K562 (cell line): Measurements from ENCODE around the gene ST6GALNAC3. TPM values are rescaled to one million over a fixed set of nuclear protein-coding genes. Genes with fewer than 3 reads are reported as not detected.

Experiments
- ATAC-seq: fragments of 200-7000 bp; cut with Tn5 transposase; 3 replicates; pipeline ENCODE4 v1.9.1; 2020; ENCODE audit warnings: moderate library complexity
- BruUV-seq: library from RNA; stranded (reverse); fragments of 400-500 nt; replicated peaks from 2 replicates; lab custom pipeline; 2021; lab: Mats Ljungman, UMichigan
- CTCF ChIA-PET: fragments of 300-600 bp; formaldehyde crosslinking; extraction: SDS; loops from one replicate; lab custom pipeline; 2021; ENCODE audit warnings: low intra/inter-chr PET ratio; lab: Yijun Ruan, JAX
- POLR2A ChIA-PET: fragments of 300-600, 350-650 bp; sonication (Branson Sonifier 250); formaldehyde crosslinking; extraction: SDS; loops from one replicate; lab custom pipeline; 2021; ENCODE audit warnings: antibody characterized with exemption, inconsistent platforms; lab: Yijun Ruan, JAX
- DNase-seq, 4 experiments: peaks; one replicate each; pipeline versions ENCODE4 v3.0.0 to v3.0.0-alpha.2; 2011 to 2018; ENCODE audit warnings: low spot score in 3 of 4, mixed read lengths in 3 of 4; ENCODE audit errors: extremely low read depth in 1 of 4
- FAIRE-seq: peaks from 2 replicates; lab custom pipeline; 2011; peaks lifted over from hg19 to GRCh38; lab: Jason Lieb, UNC
- H2AFZ ChIP-seq: 2 replicates; pipeline ENCODE4 v1.6.0; 2011; ENCODE audit warnings: low read depth, low read length, control low read depth, inconsistent platforms
- H3K27ac ChIP-seq: fragments of 200-600 bp; 3 replicates; pipeline ENCODE4 v1.8.0; 2011; ENCODE audit warnings: low read depth, mild to moderate bottlenecking, control low read depth, inconsistent platforms, low read length, moderate library complexity, mixed read lengths; ENCODE audit errors: extremely low read depth
- H3K27me3 ChIP-seq, 2 experiments: fragments of 300-600 bp in 1 of 2; 2 replicates in 1 of 2; 3 replicates in 1 of 2; pipeline versions ENCODE4 v1.6.0 to v1.8.0; 2011; ENCODE audit warnings: inconsistent platforms in 2 of 2, low read length in 2 of 2, mild to moderate bottlenecking in 1 of 2, mixed read lengths in 1 of 2, moderate library complexity in 1 of 2; ENCODE audit not compliant: control insufficient read depth in 2 of 2, insufficient read depth in 2 of 2
- H3K36me3 ChIP-seq: fragments of 300-600 bp; 3 replicates; pipeline ENCODE4 v1.8.0; 2011; ENCODE audit warnings: mild to moderate bottlenecking, low read length, inconsistent platforms; ENCODE audit not compliant: control insufficient read depth, insufficient read depth
- H3K4me1 ChIP-seq, 2 experiments: fragments of 200-600 bp in 1 of 2; replicated peaks in 1 of 2; 2 replicates in 1 of 2; 3 replicates in 1 of 2; pipeline versions ENCODE4 v1.5.1 to v1.8.0; 2011; ENCODE audit warnings: inconsistent platforms in 2 of 2, low read length in 2 of 2, mild to moderate bottlenecking in 1 of 2, mixed read lengths in 1 of 2, moderate library complexity in 1 of 2; ENCODE audit not compliant: control insufficient read depth in 2 of 2, insufficient read depth in 2 of 2
- H3K4me2 ChIP-seq: 2 replicates; pipeline ENCODE4 v1.6.1; 2011; ENCODE audit warnings: low read length, control low read depth, inconsistent platforms, mixed read lengths; ENCODE audit not compliant: insufficient read depth
- H3K4me3 ChIP-seq: fragments of 200-600 bp; sonication (generic), shearing (Covaris generic); 2 replicates; pipeline ENCODE4 v1.5.1; 2016; ENCODE audit warnings: control low read depth, inconsistent platforms
- H3K79me2 ChIP-seq: fragments of 200-600 bp; 3 replicates; pipeline ENCODE4 v1.8.0; 2011; ENCODE audit warnings: low read length, inconsistent platforms; ENCODE audit not compliant: control insufficient read depth, insufficient read depth
- H3K9ac ChIP-seq, 2 experiments: 2 replicates each; pipeline versions ENCODE4 v1.6.0 to v1.6.1; 2011; ENCODE audit warnings: low read depth in 2 of 2, low read length in 2 of 2, control low read depth in 1 of 2, inconsistent platforms in 1 of 2, mild to moderate bottlenecking in 1 of 2, mixed read lengths in 1 of 2; ENCODE audit not compliant: insufficient read depth in 1 of 2
- H3K9me1 ChIP-seq: one replicate; pipeline ENCODE4 v1.6.0; 2011; ENCODE audit warnings: inconsistent platforms, mild to moderate bottlenecking, low read length, moderate library complexity; ENCODE audit not compliant: control insufficient read depth, insufficient read depth
- H3K9me3 ChIP-seq: replicated peaks from 2 replicates; pipeline ENCODE4 v1.5.1; 2011; ENCODE audit warnings: low read depth, low read length, inconsistent platforms; ENCODE audit not compliant: control insufficient read depth, insufficient read depth
- H4K20me1 ChIP-seq: replicated peaks from 2 replicates; pipeline ENCODE4 v1.6.1; 2011; ENCODE audit warnings: low read length, inconsistent platforms, mixed read lengths; ENCODE audit not compliant: control insufficient read depth, insufficient read depth
- BRF1 ChIP-seq: IDR thresholded peaks from 3 replicates; pipeline ENCODE4 v1.6.1; 2011; ENCODE audit warnings: borderline replicate concordance, mild to moderate bottlenecking; ENCODE audit not compliant: insufficient read length; ENCODE audit errors: extremely low read depth
- FOXA3 ChIP-seq, 2 experiments: fragments of 450-650 bp in 1 of 2; sonication (generic) in 1 of 2; formaldehyde crosslinking; IDR thresholded peaks in 1 of 2; conservative IDR thresholded peaks in 1 of 2; 2 replicates each; pipeline versions ENCODE4 v1.4.0 to v1.8.0; 2020 to 2022; ENCODE audit warnings: mild to moderate bottlenecking in 2 of 2, missing genetic modification reagents in 1 of 2
- GABPA ChIP-seq: fragments of 200-800 bp; sonication (Bioruptor generic); conservative IDR thresholded peaks from 2 replicates; pipeline ENCODE4 v1.6.1; 2016; ENCODE audit warnings: low read depth, missing genetic modification characterization, missing compliant biosample characterization
- MTA3 ChIP-seq: fragments of 450-650 bp; formaldehyde crosslinking; IDR thresholded peaks from 2 replicates; pipeline ENCODE4 v1.6.1; 2017; ENCODE audit warnings: mild to moderate bottlenecking, borderline replicate concordance
- RB1 ChIP-seq: fragments of 450-650 bp; IDR thresholded peaks from 2 replicates; pipeline ENCODE4 v1.6.1; 2017; ENCODE audit warnings: low read depth, mild to moderate bottlenecking
- RBM34 ChIP-seq: fragments of 200-400 bp; formaldehyde crosslinking; IDR thresholded peaks from 2 replicates; pipeline ENCODE4 v1.6.1; 2018; ENCODE audit warnings: low read length, borderline replicate concordance; ENCODE audit not compliant: insufficient read depth
- TAL1 ChIP-seq: fragments of 450-650 bp; IDR thresholded peaks from 2 replicates; pipeline ENCODE4 v1.6.1; 2016; ENCODE audit warnings: mild to moderate bottlenecking
- whole genome bisulfite sequencing: fragments of 100-300 bp; shearing (Covaris generic); methylation state at CpG from one replicate; pipeline ENCODE4 v1.1.6; 2016; ENCODE audit warnings: low coverage, mixed read lengths; ENCODE audit not compliant: insufficient coverage; ENCODE audit errors: missing lambda C conversion rate; 5-methylcytosine and 5-hydroxymethylcytosine counted together
- in situ Hi-C: fragments of 300-500 bp; cut with MboI; formaldehyde crosslinking; loops from 4 replicates; pipeline ENCODE4 v1.15.0; 2018; ENCODE audit warnings: inconsistent platforms, mixed read lengths
- intact Hi-C: fragments of 100-400 bp; cut with micrococcal nuclease; formaldehyde crosslinking; loops from 2 replicates; pipeline ENCODE4 v1.14.2; 2022
- polyA plus RNA-seq, 8 experiments: library from polyadenylated mRNA; depleted of rRNA in 4 of 8; stranded (reverse) in 5 of 8; unstranded in 3 of 8; fragments of >200 nt; fragmentation: Nextera tagmentation in 2 of 8; fragmentation: Illumina TruSeq in 1 of 8; extraction: Ambion mirVana in 2 of 8; extraction: Trizol in 1 of 8; gene quantifications; 2 replicates each; pipeline versions ENCODE4 v1.2.1 to v1.2.3, GENCODE V29; 2011 to 2014; ENCODE audit warnings: inconsistent platforms in 1 of 8, missing spikeins in 1 of 8
- total RNA-seq, 7 experiments: library from RNA; depleted of rRNA in 6 of 7; stranded (reverse); fragments of >200 nt in 6 of 7; fragmentation: Illumina TruSeq in 2 of 7; extraction: Trizol in 2 of 7; gene quantifications; 2 replicates each; pipeline versions ENCODE4 v1.2.1 to v1.2.3, GENCODE V29; 2011 to 2021; ENCODE audit warnings: low replicate concordance in 1 of 7

The ST6GALNAC3 gene
- total and polyA plus RNA-seq, 9 of the 15 experiments (the other 6 are each of a cell fraction or from before 2014, with no cell fraction given) = 0.04 to 0.29 (median 0.18) TPM; not detected in 6

GRCh38 chr1:76136894-76137293 is 62.3 kb downstream of the ST6GALNAC3 start:
- Histone ChIP-seq H3K27me3 (no peaks in the 10 kb centered on the region; a peak in 1 of 5 replicates), H3K36me3 (no peaks in the 10 kb centered on the region), H3K79me2 (no peaks in the 10 kb centered on the region), H3K9me3 (no peaks in the 10 kb centered on the region), H3K4me3 (no peak overlapping the region), H3K9me1 (no peaks in the 10 kb centered on the region), H3K9ac (no peak overlapping the region), H4K20me1 (no peaks in the 10 kb centered on the region), H2AFZ (no peak overlapping the region), H3K27ac (no peak overlapping the region), H3K4me2 (no peak overlapping the region), H3K4me1 (no peaks in the 10 kb centered on the region)
- ChIA-PET CTCF (no interaction called here), POLR2A (interaction anchor here (0.9 kb wide), 1 partner anchor 18 kb away, joined by 3 read pairs; no protein-coding TSS in a partner anchor)
- 0% methylated on average over 3 of the region's 3 CpGs for WGBS
- intact Hi-C loops = no loop called here
- no peak for TF ChIP-seq BRF1
- no peak for TF ChIP-seq RBM34
- TF ChIP-seq GABPA (tag) = no peak
- TF ChIP-seq FOXA3 (CRISPR knock-in tag; conservative IDR thresholded peaks at IDR 0.05 in 1 of 2, IDR thresholded peaks at IDR 0.05 in 1 of 2) = no peak
- TF ChIP-seq RB1 = no peak
- no peak for TF ChIP-seq TAL1
- no peak for TF ChIP-seq MTA3
- in situ Hi-C loops = no loop called here
- BruUV-seq = no TSS peak
- ATAC-seq (no peak), FAIRE-seq (no peak), DNase-seq (no peak)
